Neural crest cell (in vitro differentiated cells): ENCODE data around the gene CFAP70. TPM values are rescaled to one million over a fixed set of nuclear protein-coding genes. Genes with fewer than 3 reads are reported as not detected.

Experiments
- DNase-seq: peaks from one replicate; pipeline ENCODE4 v3.0.0; 2021; ENCODE audit warnings: low read depth, mixed read lengths, low spot score
- H3K27ac Mint-ChIP-seq: one replicate; pipeline ENCODE4 v1.8.0; 2021; ENCODE audit warnings: mild to moderate bottlenecking, mixed read lengths; ENCODE audit not compliant: unreplicated experiment
- H3K27me3 Mint-ChIP-seq: 2 replicates; pipeline ENCODE4 v1.8.0; 2021; ENCODE audit warnings: low read depth, mild to moderate bottlenecking, mixed read lengths
- H3K36me3 Mint-ChIP-seq: 2 replicates; pipeline ENCODE4 v1.8.0; 2021; ENCODE audit warnings: low read depth, mild to moderate bottlenecking, mixed read lengths
- H3K4me1 Mint-ChIP-seq: 2 replicates; pipeline ENCODE4 v1.8.0; 2021; ENCODE audit warnings: mixed read lengths
- H3K4me3 Mint-ChIP-seq: one replicate; pipeline ENCODE4 v1.8.0; 2021; ENCODE audit warnings: mild to moderate bottlenecking, mixed read lengths
- H3K9me3 Mint-ChIP-seq: 2 replicates; pipeline ENCODE4 v1.8.0; 2021; ENCODE audit warnings: mixed read lengths
- total RNA-seq: library from RNA; stranded (reverse); gene quantifications from 2 replicates; pipeline ENCODE4 v1.2.1, GENCODE V29; 2021
- TF ChIP-seq, protein P1 (sequence below): fragments of 200-600 bp; sonication (generic); conservative IDR thresholded peaks from 2 replicates; pipeline ENCODE4 v1.5.0; 2021; ENCODE audit warnings: antibody characterized with exemption, mild to moderate bottlenecking

Gene CFAP70
- total RNA-seq, 1 donor from 2014 or later = 0.65 TPM

DNA sequence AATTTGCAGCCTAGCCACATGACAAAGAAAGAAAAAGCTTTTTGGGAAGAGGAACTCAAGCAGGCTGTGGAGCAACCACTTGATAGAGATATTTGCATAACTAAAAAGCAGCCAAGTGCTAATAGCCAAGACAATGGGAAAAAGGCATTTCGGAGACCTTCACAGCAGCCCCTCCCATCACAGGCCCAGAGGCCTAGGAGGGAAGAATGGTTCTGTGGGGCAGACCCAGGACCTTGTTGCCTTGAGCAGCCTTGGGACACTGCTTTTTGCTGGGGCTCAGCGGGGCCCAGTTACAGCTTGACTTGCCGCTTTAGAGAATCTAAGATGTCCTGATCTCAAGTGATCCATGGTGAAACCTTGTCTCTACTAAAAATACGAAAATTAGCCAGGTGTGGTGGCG lies 152.3 kb downstream of the CFAP70 start:
- Mint-ChIP-seq H3K4me1 (no peaks in the 10 kb centered on the region), H3K4me3 (no peak overlapping the region), H3K9me3 (peaks cover 6% of the 10 kb centered on the region), H3K27me3 (no peaks in the 10 kb centered on the region), H3K36me3 (peaks cover 16% of the 10 kb centered on the region), H3K27ac (no peak overlapping the region)
- TF ChIP-seq, protein P1, sequence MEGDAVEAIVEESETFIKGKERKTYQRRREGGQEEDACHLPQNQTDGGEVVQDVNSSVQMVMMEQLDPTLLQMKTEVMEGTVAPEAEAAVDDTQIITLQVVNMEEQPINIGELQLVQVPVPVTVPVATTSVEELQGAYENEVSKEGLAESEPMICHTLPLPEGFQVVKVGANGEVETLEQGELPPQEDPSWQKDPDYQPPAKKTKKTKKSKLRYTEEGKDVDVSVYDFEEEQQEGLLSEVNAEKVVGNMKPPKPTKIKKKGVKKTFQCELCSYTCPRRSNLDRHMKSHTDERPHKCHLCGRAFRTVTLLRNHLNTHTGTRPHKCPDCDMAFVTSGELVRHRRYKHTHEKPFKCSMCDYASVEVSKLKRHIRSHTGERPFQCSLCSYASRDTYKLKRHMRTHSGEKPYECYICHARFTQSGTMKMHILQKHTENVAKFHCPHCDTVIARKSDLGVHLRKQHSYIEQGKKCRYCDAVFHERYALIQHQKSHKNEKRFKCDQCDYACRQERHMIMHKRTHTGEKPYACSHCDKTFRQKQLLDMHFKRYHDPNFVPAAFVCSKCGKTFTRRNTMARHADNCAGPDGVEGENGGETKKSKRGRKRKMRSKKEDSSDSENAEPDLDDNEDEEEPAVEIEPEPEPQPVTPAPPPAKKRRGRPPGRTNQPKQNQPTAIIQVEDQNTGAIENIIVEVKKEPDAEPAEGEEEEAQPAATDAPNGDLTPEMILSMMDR = no peak
- no peak for DNase-seq

DNA sequence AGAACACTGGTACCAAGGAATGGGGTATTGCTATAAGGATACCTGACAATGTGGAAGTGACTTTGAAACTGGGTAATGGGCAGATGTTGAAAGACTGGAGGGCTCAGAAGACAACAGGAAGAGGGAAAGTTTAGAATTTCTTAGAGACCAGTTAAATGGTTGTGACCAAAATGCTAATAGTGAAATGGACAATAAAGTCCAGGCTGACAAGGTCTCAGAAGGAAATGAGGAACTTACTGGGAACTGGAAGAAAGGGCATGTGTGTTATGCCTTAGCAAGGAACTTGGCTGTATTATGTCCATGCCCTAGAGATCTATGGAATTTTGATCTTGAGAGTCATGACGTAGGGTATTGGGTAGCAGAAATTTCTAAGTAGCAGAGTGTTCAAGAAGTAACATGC lies 152.8 kb downstream of the CFAP70 start:
- Mint-ChIP-seq H3K9me3 (peaks cover 6% of the 10 kb centered on the region), H3K27ac (no peak overlapping the region), H3K4me3 (no peak overlapping the region), H3K36me3 (peaks cover 16% of the 10 kb centered on the region), H3K27me3 (no peaks in the 10 kb centered on the region), H3K4me1 (no peaks in the 10 kb centered on the region)
- TF ChIP-seq, protein P1 = no peak
- no peak for DNase-seq

DNA sequence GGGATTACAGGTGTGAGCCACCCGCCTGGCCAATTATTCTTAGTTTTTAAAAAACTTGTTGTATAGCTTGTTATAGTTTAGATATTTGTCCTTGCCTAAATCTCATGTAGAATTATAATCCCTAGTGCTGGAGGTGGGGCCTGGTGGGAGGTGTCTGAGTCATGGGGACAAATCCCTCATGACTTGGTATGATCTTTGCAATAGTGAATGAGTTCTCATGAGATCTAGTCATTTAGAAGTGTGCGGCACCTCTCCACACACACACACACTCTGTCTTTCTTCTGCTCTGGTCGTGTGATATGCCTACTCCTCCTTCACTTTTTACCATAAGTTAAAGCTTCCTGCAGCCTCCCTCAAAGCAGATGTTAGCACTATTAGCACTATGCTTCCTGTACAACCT lies 153.6 kb downstream of the CFAP70 start:
- Mint-ChIP-seq H3K9me3 (peaks cover 6% of the 10 kb centered on the region), H3K4me3 (no peak overlapping the region), H3K27ac (no peak overlapping the region), H3K36me3 (peaks cover 16% of the 10 kb centered on the region), H3K4me1 (no peaks in the 10 kb centered on the region), H3K27me3 (no peaks in the 10 kb centered on the region)
- DNase-seq = no peak
- TF ChIP-seq, protein P1 = no peak

Other genes with a start within 250 kb of the CFAP70 start
- gene NUDT13, start 248.4 kb downstream of the CFAP70 start, total RNA-seq = 3.4 and 4.6 TPM in 2 replicates
- 29.1 and 29.3 TPM in 2 replicates for gene ECD, start 190.9 kb downstream of the CFAP70 start, total RNA-seq
- 26.8 and 27.2 TPM in 2 replicates for gene FAM149B1, start 190.7 kb downstream of the CFAP70 start, total RNA-seq
- gene DNAJC9, start 111.6 kb downstream of the CFAP70 start, total RNA-seq = 73.9 and 74.8 TPM in 2 replicates
- 105 and 106 TPM in 2 replicates for gene MRPS16, start 106.2 kb downstream of the CFAP70 start, total RNA-seq
- 48.1 and 48.8 TPM in 2 replicates for gene ANXA7, start 55.2 kb upstream of the CFAP70 start, total RNA-seq
- gene MSS51, start 74.7 kb upstream of the CFAP70 start, total RNA-seq = 2.1 and 2.6 TPM in 2 replicates
- gene PPP3CB, start 137.2 kb upstream of the CFAP70 start, total RNA-seq = 45.6 and 46.9 TPM in 2 replicates
- gene USP54, start 232.5 kb upstream of the CFAP70 start, total RNA-seq = 64.8 and 66.1 TPM in 2 replicates